Endothelial cell of umbilical vein (primary cell): ENCODE measurements around the gene ZFPM1.

Source experiments
- EZH2 ChIP-seq: IDR thresholded peaks from 2 replicates; pipeline ENCODE4 v1.6.1; 2012; ENCODE audit warnings: borderline replicate concordance, low read depth, mild to moderate bottlenecking, moderate library complexity, low read length, inconsistent platforms; ENCODE audit not compliant: severe bottlenecking
- JUN ChIP-seq: IDR thresholded peaks from 2 replicates; pipeline ENCODE4 v1.6.1; 2011; ENCODE audit warnings: borderline replicate concordance, low read depth; ENCODE audit not compliant: insufficient read length, insufficient read depth
- POLR2A ChIP-seq: IDR thresholded peaks from 2 replicates; pipeline ENCODE4 v1.6.1; 2012; ENCODE audit warnings: low read depth, mild to moderate bottlenecking, control low read depth, low read length
- TF ChIP-seq, protein P1 (sequence below), 2 donors: IDR thresholded peaks; 1 replicate in 1 of 2; 2 replicates in 1 of 2; pipeline ENCODE4 v1.5.1; 2011; ENCODE audit warnings: low read length in 2 of 2, mild to moderate bottlenecking in 2 of 2, moderate library complexity in 2 of 2, control low read depth in 1 of 2, inconsistent platforms in 1 of 2, low read depth in 1 of 2; ENCODE audit not compliant: insufficient read depth in 1 of 2; ENCODE audit errors: extremely low read depth in 1 of 2

DNA sequence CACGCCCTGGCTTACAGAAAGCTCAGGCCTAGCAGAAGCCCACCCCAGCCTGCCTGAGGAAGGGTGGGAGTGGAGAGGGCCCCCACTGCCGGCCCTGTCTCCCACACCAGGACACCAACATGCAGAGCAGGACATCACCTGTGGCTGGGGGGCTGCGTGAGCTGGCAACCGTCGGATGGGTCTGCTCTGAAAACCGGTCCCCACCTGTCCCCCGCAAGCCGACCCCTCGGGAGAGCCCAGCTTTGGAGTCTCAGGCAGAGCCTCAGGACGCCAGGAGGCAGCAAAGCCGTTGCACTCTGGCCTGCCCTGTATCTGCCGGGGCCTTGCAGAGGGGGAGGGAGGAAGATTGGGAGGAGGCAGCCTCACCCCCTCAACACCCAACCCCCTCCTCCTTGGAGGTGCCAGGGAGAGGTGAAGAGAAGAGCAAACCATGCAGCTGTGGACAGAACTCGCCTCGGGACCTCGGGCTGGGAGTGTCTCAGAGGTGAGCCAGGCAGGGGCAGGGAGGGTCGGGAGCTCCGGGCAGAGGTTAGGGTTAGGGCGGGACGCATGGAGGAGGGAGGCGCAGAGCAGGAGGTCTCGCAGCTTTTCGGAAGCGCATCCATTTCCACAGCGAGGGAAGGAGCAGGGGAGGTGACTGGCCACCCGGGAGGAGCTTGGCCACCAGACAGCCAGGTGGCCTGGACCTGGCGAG lies 86.7 kb downstream of the ZFPM1 start:
- TF ChIP-seq, protein P1, sequence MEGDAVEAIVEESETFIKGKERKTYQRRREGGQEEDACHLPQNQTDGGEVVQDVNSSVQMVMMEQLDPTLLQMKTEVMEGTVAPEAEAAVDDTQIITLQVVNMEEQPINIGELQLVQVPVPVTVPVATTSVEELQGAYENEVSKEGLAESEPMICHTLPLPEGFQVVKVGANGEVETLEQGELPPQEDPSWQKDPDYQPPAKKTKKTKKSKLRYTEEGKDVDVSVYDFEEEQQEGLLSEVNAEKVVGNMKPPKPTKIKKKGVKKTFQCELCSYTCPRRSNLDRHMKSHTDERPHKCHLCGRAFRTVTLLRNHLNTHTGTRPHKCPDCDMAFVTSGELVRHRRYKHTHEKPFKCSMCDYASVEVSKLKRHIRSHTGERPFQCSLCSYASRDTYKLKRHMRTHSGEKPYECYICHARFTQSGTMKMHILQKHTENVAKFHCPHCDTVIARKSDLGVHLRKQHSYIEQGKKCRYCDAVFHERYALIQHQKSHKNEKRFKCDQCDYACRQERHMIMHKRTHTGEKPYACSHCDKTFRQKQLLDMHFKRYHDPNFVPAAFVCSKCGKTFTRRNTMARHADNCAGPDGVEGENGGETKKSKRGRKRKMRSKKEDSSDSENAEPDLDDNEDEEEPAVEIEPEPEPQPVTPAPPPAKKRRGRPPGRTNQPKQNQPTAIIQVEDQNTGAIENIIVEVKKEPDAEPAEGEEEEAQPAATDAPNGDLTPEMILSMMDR (IDR thresholded peaks at IDR 0.05; ENCODE audit: extremely low read depth in 1 of 2, insufficient read depth in 1 of 2, low read depth in 1 of 2, low read length in 2 of 2) = no peak
- TF ChIP-seq POLR2A (no peak), EZH2 (no peak), JUN (no peak)
